Activated CD4-positive, alpha-beta T cell treated with anti-CD3 and anti-CD28 coated beads, Interleukin-2, amount 10 ng/mL, durations not matched to agents 7 days and 5 days (primary cell): Measurements from ENCODE around the gene TUBA4B. TPM values are rescaled to one million over a fixed set of nuclear protein-coding genes. Genes with fewer than 3 reads are reported as not detected.
A peak's percentile ranks its signal among the peaks of the same experiment; 100 is the strongest.
"Not testable (repeated sequence)": the region's sequence is repeated elsewhere in the genome, so short reads cannot be mapped to it uniquely, and the experiment has no call there.

Source experiments
- CTCF ChIA-PET: fragments of 350-600 bp; sonication (Branson Sonifier 250); formaldehyde crosslinking; loops from one replicate; lab custom pipeline; 2021; ENCODE audit warnings: antibody characterized with exemption; lab: Charles Lee
- POLR2A ChIA-PET: fragments of 350-600 bp; sonication (Branson Sonifier 250); formaldehyde crosslinking; loops from one replicate; lab custom pipeline; 2021; ENCODE audit warnings: antibody characterized with exemption; lab: Charles Lee
- DNase-seq: peaks from one replicate; pipeline ENCODE4 v3.0.0-alpha.2; 2020
- H3K27ac Mint-ChIP-seq: one replicate; pipeline ENCODE4 v1.8.0; 2021; ENCODE audit warnings: mild to moderate bottlenecking, moderate library complexity, mixed read lengths
- H3K27me3 Mint-ChIP-seq: one replicate; pipeline ENCODE4 v1.8.0; 2021; ENCODE audit warnings: mixed read lengths
- H3K36me3 Mint-ChIP-seq: one replicate; pipeline ENCODE4 v1.8.0; 2021; ENCODE audit warnings: low read depth, mixed read lengths
- H3K4me1 Mint-ChIP-seq: one replicate; pipeline ENCODE4 v1.8.0; 2021; ENCODE audit warnings: mixed read lengths
- H3K4me3 Mint-ChIP-seq: one replicate; pipeline ENCODE4 v1.8.0; 2021; ENCODE audit warnings: mild to moderate bottlenecking, moderate library complexity, mixed read lengths
- H3K9me3 Mint-ChIP-seq: one replicate; pipeline ENCODE4 v1.8.0; 2021; ENCODE audit warnings: mixed read lengths
- microRNA-seq: library from miRNA; unstranded; fragments of <30 nt; microRNA quantifications from one replicate; pipeline ENCODE4 v1.2.0, GENCODE V29; 2021; ENCODE audit warnings: borderline microRNAs expressed, borderline replicate concordance
- total RNA-seq, 2 experiments: library from RNA; stranded (reverse); gene quantifications; one replicate each; pipeline ENCODE4 v1.2.3, GENCODE V29; 2021

The TUBA4B gene
- total RNA-seq, 2 experiments from 2014 or later: not detected

- CTCF ChIA-PET: interaction anchor here (1.6 to 1.7 kb wide), 3 partner anchors 7 to 273 kb away, joined by 3 to 10 read pairs (median 4); no protein-coding TSS in a partner anchor
- Mint-ChIP-seq H3K4me3 (no peak overlapping the region), H3K9me3 (no peaks in the 10 kb centered on the region), H3K36me3 (no peaks in the 10 kb centered on the region), H3K4me1 (peaks cover 9% of the 10 kb centered on the region), H3K27me3 (peaks cover 45% of the 10 kb centered on the region), H3K27ac (no peak overlapping the region)
- no peak for DNase-seq
- POLR2A ChIA-PET: no interaction called here
Measured at GRCh38 chr2:219302412-219302968, 49.4 kb downstream of the TUBA4B start.

- H3K27me3 Mint-ChIP-seq: peaks cover 52% of the 10 kb centered on the region
- no peak overlapping the region for H3K27ac Mint-ChIP-seq
- ChIA-PET CTCF (interaction anchor here (1.0 to 2.1 kb wide), 3 partner anchors 9 to 12 kb away, joined by 3 to 10 read pairs (median 9); no protein-coding TSS in a partner anchor), POLR2A (no interaction called here)
- H3K4me1 Mint-ChIP-seq: peaks cover under 1% of the 10 kb centered on the region
- no peak for DNase-seq
- H3K36me3 Mint-ChIP-seq: no peaks in the 10 kb centered on the region
- H3K4me3 Mint-ChIP-seq: no peak overlapping the region
- no peaks in the 10 kb centered on the region for H3K9me3 Mint-ChIP-seq
Measured at GRCh38 chr2:219304223-219304622, 51.2 kb downstream of the TUBA4B start.

GRCh38 chr2:219306047-219306446, 53.0 kb downstream of the TUBA4B start:
- POLR2A ChIA-PET: no interaction called here
- CTCF ChIA-PET: interaction anchor here (2.1 kb wide), 1 partner anchor 11 kb away, joined by 9 read pairs; no protein-coding TSS in a partner anchor
- Mint-ChIP-seq H3K9me3 (no peaks in the 10 kb centered on the region), H3K4me1 (no peaks in the 10 kb centered on the region), H3K36me3 (no peaks in the 10 kb centered on the region), H3K4me3 (no peak overlapping the region), H3K27ac (no peak overlapping the region), H3K27me3 (peaks cover 59% of the 10 kb centered on the region)
- DNase-seq: no peak

GRCh38 chr2:219308142-219309101, 55.4 kb downstream of the TUBA4B start:
- ChIA-PET POLR2A (no interaction called here), CTCF (interaction anchor here (0.7 to 1.4 kb wide), 3 partner anchors 13 to 138 kb away, joined by 3 read pairs; partner anchors contain the start of gene SLC23A3)
- H3K9me3 Mint-ChIP-seq: no peaks in the 10 kb centered on the region
- no peaks in the 10 kb centered on the region for H3K4me1 Mint-ChIP-seq
- peaks cover 51% of the 10 kb centered on the region for H3K27me3 Mint-ChIP-seq
- no peak overlapping the region for H3K27ac Mint-ChIP-seq
- H3K4me3 Mint-ChIP-seq: no peak overlapping the region
- DNase-seq: peak; percentile 77
- H3K36me3 Mint-ChIP-seq: no peaks in the 10 kb centered on the region

GRCh38 chr2:219309278-219309677, 56.2 kb downstream of the TUBA4B start, which contains the start of gene PTPRN:
PTPRN (minus strand) TSS chr2:219309401; CDS start chr2:219309332, 69 bp downstream.
- no peak for DNase-seq
- Mint-ChIP-seq H3K4me3 (no peak within 1 kb of the TSS), H3K36me3 (no peaks in the 10 kb centered on the region), H3K27ac (no peak within 1 kb of the TSS), H3K4me1 (no peaks in the 10 kb centered on the region), H3K9me3 (no peaks in the 10 kb centered on the region), H3K27me3 (peaks cover 48% of the 10 kb centered on the region)
- ChIA-PET CTCF (interaction anchor here (0.7 to 1.6 kb wide), 4 partner anchors 10 to 139 kb away, joined by 3 to 5 read pairs (median 3); partner anchors contain the start of gene SLC23A3), POLR2A (no interaction called here)

GRCh38 chr2:219312683-219313263, 59.7 kb downstream of the TUBA4B start:
- H3K4me3 Mint-ChIP-seq, H3K36me3 Mint-ChIP-seq, H3K4me1 Mint-ChIP-seq, H3K9me3 Mint-ChIP-seq, DNase-seq, H3K27ac Mint-ChIP-seq, POLR2A ChIA-PET: not testable (repeated sequence)
- CTCF ChIA-PET: interaction anchor here (0.7 to 1.7 kb wide), 2 partner anchors 17 to 197 kb away, joined by 3 read pairs; no protein-coding TSS in a partner anchor
- peaks cover 27% of the 10 kb centered on the region for H3K27me3 Mint-ChIP-seq

GRCh38 chr2:219314804-219315468, 61.9 kb downstream of the TUBA4B start:
- POLR2A ChIA-PET: no interaction called here

More at GRCh38 chr2:219314804-219315468, 61.9 kb downstream of the TUBA4B start:
- H3K27ac Mint-ChIP-seq: no peak overlapping the region
- CTCF ChIA-PET: interaction anchor here (1.2 kb wide), 1 partner anchor 20 kb away, joined by 3 read pairs; no protein-coding TSS in a partner anchor
- H3K27me3 Mint-ChIP-seq: peaks cover 11% of the 10 kb centered on the region
- no peaks in the 10 kb centered on the region for H3K9me3 Mint-ChIP-seq
- no peak for DNase-seq
- H3K36me3 Mint-ChIP-seq: no peaks in the 10 kb centered on the region
- no peak overlapping the region for H3K4me3 Mint-ChIP-seq
- H3K4me1 Mint-ChIP-seq: no peaks in the 10 kb centered on the region

Small RNAs within 50 kb of the gene (microRNA-seq; reads per million reads assigned to microRNA genes)
- gene MIR153-1: not detected

Other genes starting within 250 kb of the TUBA4B start
- not detected for gene CFAP65, start 211.7 kb upstream of the TUBA4B start, total RNA-seq
- gene IHH, start 192.3 kb upstream of the TUBA4B start, total RNA-seq: not detected
- gene NHEJ1, start 92.4 kb upstream of the TUBA4B start, total RNA-seq: 10 to 100 TPM; 18.1 to 20.3 TPM
- 1 to 10 TPM; 2.3 to 2.8 TPM for gene SLC23A3, start 83.2 kb upstream of the TUBA4B start, total RNA-seq
- gene CNPPD1, start 76.3 kb upstream of the TUBA4B start, total RNA-seq: 10 to 100 TPM; 79.6 to 79.8 TPM
- 100 to 1,000 TPM in 1 of 2 experiments, 10 to 100 TPM in 1; 95.1 to 102 TPM for gene RETREG2, start 75.0 kb upstream of the TUBA4B start, total RNA-seq
- gene ZFAND2B, start 46.5 kb upstream of the TUBA4B start, total RNA-seq: 10 to 100 TPM; 49.1 to 60.2 TPM
- gene ABCB6, start 34.3 kb upstream of the TUBA4B start, total RNA-seq: 10 to 100 TPM; 10.0 to 10.3 TPM
- 10 to 100 TPM; 48.5 to 52.9 TPM for gene ATG9A, start 23.6 kb upstream of the TUBA4B start, total RNA-seq
- 100 to 1,000 TPM in 1 of 2 experiments, 10 to 100 TPM in 1; 92.0 to 100 TPM for gene ANKZF1, start 23.4 kb upstream of the TUBA4B start, total RNA-seq
- 1 to 10 TPM; 3.3 to 3.4 TPM for gene GLB1L, start 7.8 kb upstream of the TUBA4B start, total RNA-seq
- 10 to 100 TPM; 33.0 to 33.5 TPM for gene STK16, start 7.8 kb upstream of the TUBA4B start, total RNA-seq
- 100 to 1,000 TPM; 261 to 339 TPM for gene TUBA4A, start 675 bp downstream of the TUBA4B start, total RNA-seq
- gene DNAJB2, start 26.1 kb downstream of the TUBA4B start, total RNA-seq: 10 to 100 TPM; 38.2 to 40.9 TPM
- gene PTPRN, start 56.2 kb downstream of the TUBA4B start, total RNA-seq: not detected
- gene RESP18, start 79.5 kb downstream of the TUBA4B start, total RNA-seq: not detected
- gene DNPEP, start 134.7 kb downstream of the TUBA4B start, total RNA-seq: 10 to 100 TPM; 58.8 to 64.9 TPM
- not detected for gene DES, start 165.1 kb downstream of the TUBA4B start, total RNA-seq
- gene SPEG, start 181.6 kb downstream of the TUBA4B start, total RNA-seq: 1 to 10 TPM; 2.0 to 2.6 TPM
- 10 to 100 TPM; 34.5 to 40.5 TPM for gene GMPPA, start 245.6 kb downstream of the TUBA4B start, total RNA-seq